ENCODE data around the gene CALHM6. TPM values are rescaled to one million over a fixed set of nuclear protein-coding genes. Genes with fewer than 3 reads are reported as not detected.

CALHM6 gene
- total and polyA plus RNA-seq, 2 of the 13 experiments (the other 11 are each of a cell fraction or from before 2014, with no cell fraction given), result not detected

- TF ChIP-seq ZNF570 (CRISPR knock-in tag; IDR thresholded peaks at IDR 0.05; ENCODE audit: borderline replicate concordance), result no peak
Measured at GRCh38 chr6:116483616-116484015, 22.4 kb downstream of the CALHM6 start (continued).

GRCh38 chr6:116485559-116486184, 24.5 kb downstream of the CALHM6 start:
- DNase-seq (ENCODE audit: low spot score), result no peak

GRCh38 chr6:116491610-116492330, 30.6 kb downstream of the CALHM6 start:
- intact Hi-C loops (cut with micrococcal nuclease; ENCODE audit: unreplicated experiment), result no loop called here
- Histone ChIP-seq H3K27ac (ENCODE audit: extremely low read length, insufficient read depth, low read length) (no peak overlapping the region), H3K4me1 (ENCODE audit: insufficient read depth, low read length) (no peaks in the 10 kb centered on the region; the same call in 1 of the 2 replicates), H4K20me1 (ENCODE audit: insufficient read depth, low read length) (no peaks in the 10 kb centered on the region), H3K79me2 (ENCODE audit: insufficient read depth, low read length) (no peaks in the 10 kb centered on the region), H2AFZ (ENCODE audit: low read length) (peak overlapping the region; percentile 3), H3K9me3 (ENCODE audit: low read length) (no peaks in the 10 kb centered on the region), H3K36me3 (replicated peaks in 1 of 2; ENCODE audit: control insufficient read depth in 1 of 2, insufficient read depth in 2 of 2, low read length in 2 of 2) (no peaks in the 10 kb centered on the region), H3K4me3 (replicated peaks in 1 of 3; ENCODE audit: insufficient read depth in 1 of 3, low read depth in 2 of 3, low read length in 3 of 3) (no peak overlapping the region), H3K27me3 (ENCODE audit: control insufficient read depth in 1 of 2, insufficient read depth in 2 of 2, low read length in 2 of 2) (peaks cover 0 to under 1% of the 10 kb centered on the region in 2 experiments; a peak in 1 of 5 replicates), H3K4me2 (ENCODE audit: low read depth, low read length) (no peak overlapping the region), H3K9ac (ENCODE audit: insufficient read depth, low read depth, low read length) (no peak overlapping the region)
- BruUV-seq (replicated peaks), result no TSS peak
- ChIA-PET CTCF (ENCODE audit: low intra/inter-chr PET ratio, low total read pairs) (no interaction called here), POLR2A (no interaction called here)
- in situ Hi-C loops (cut with HindIII; ENCODE audit: extremely low pct_ligation_motif_present, low pct_unique_long_range_greater_than_20kb), result no loop called here
- no peak for ATAC-seq
- DNase-seq (ENCODE audit: low spot score), result no peak
- TF ChIP-seq ZEB1 (IDR thresholded peaks at IDR 0.05; ENCODE audit: insufficient replicate concordance, low read depth) (no peak), ZNF280D (CRISPR knock-in tag; IDR thresholded peaks at IDR 0.05) (no peak), CBX2 (IDR thresholded peaks at IDR 0.05; ENCODE audit: low read depth, low read length) (no peak), CBX2 (CRISPR knock-in tag; IDR thresholded peaks at IDR 0.05; ENCODE audit: low read depth) (no peak), MYNN (CRISPR knock-in tag; IDR thresholded peaks at IDR 0.05; ENCODE audit: low read depth) (no peak), NR0B2 (CRISPR knock-in tag; IDR thresholded peaks at IDR 0.05) (no peak), KDM4B (CRISPR knock-in tag; IDR thresholded peaks at IDR 0.05) (no peak), ZNF232 (CRISPR knock-in tag; IDR thresholded peaks at IDR 0.05; ENCODE audit: borderline replicate concordance) (no peak)
- peak; percentile 8 for FAIRE-seq
- WGBS (ENCODE audit: low lambda C conversion rate), result 0% methylated on average over 1 of the region's 1 CpG

More at GRCh38 chr6:116485559-116486184, 24.5 kb downstream of the CALHM6 start:
- Histone ChIP-seq H3K4me1 (ENCODE audit: insufficient read depth, low read length) (no peaks in the 10 kb centered on the region), H4K20me1 (ENCODE audit: insufficient read depth, low read length) (no peaks in the 10 kb centered on the region), H3K4me2 (ENCODE audit: low read depth, low read length) (no peak overlapping the region), H3K9me3 (ENCODE audit: low read length) (no peaks in the 10 kb centered on the region), H3K27me3 (ENCODE audit: control insufficient read depth in 1 of 2, insufficient read depth in 2 of 2, low read length in 2 of 2) (peaks cover 0 to 11% of the 10 kb centered on the region in 2 experiments; a peak in 3 of 5 replicates), H3K27ac (ENCODE audit: extremely low read length, insufficient read depth, low read length) (no peak overlapping the region), H3K9ac (ENCODE audit: insufficient read depth, low read depth, low read length) (no peak overlapping the region), H3K79me2 (ENCODE audit: insufficient read depth, low read length) (no peaks in the 10 kb centered on the region), H3K36me3 (replicated peaks in 1 of 2; ENCODE audit: control insufficient read depth in 1 of 2, insufficient read depth in 2 of 2, low read length in 2 of 2) (no peaks in the 10 kb centered on the region), H3K4me3 (replicated peaks in 1 of 3; ENCODE audit: insufficient read depth in 1 of 3, low read depth in 2 of 3, low read length in 3 of 3) (no peak overlapping the region), H2AFZ (ENCODE audit: low read length) (no peak overlapping the region)
- WGBS (ENCODE audit: low lambda C conversion rate), result under 1% methylated on average over 5 of the region's 5 CpGs
- FAIRE-seq (no peak), ATAC-seq (no peak)
- ChIA-PET POLR2A (no interaction called here), CTCF (ENCODE audit: low intra/inter-chr PET ratio, low total read pairs) (no interaction called here)
- intact Hi-C loops (cut with micrococcal nuclease; ENCODE audit: unreplicated experiment) (no loop called here), in situ Hi-C loops (cut with HindIII; ENCODE audit: extremely low pct_ligation_motif_present, low pct_unique_long_range_greater_than_20kb) (no loop called here)
- no TSS peak for BruUV-seq (replicated peaks)
- TF ChIP-seq NFE2L1 (CRISPR knock-in tag; IDR thresholded peaks at IDR 0.05; ENCODE audit: borderline replicate concordance) (no peak), MATR3 (CRISPR knock-in tag; IDR thresholded peaks at IDR 0.05) (no peak), ZKSCAN8 (CRISPR knock-in tag; IDR thresholded peaks at IDR 0.05; ENCODE audit: borderline replicate concordance) (no peak), TAF15 (IDR thresholded peaks at IDR 0.05; ENCODE audit: low read depth, low read length, poor library complexity, severe bottlenecking) (no peak), ZNF160 (CRISPR knock-in tag; IDR thresholded peaks at IDR 0.05) (no peak), CREB1 (IDR thresholded peaks at IDR 0.05) (peak; percentile 79), CREB1 (CRISPR knock-in tag; IDR thresholded peaks at IDR 0.05) (no peak)

Data from HepG2 (cell line).